Mucosa of stomach (tissue), 1 donor: Measurements from ENCODE around the gene GNB1L.

Experiments used
- H3K27me3 ChIP-seq: one replicate; pipeline ENCODE4 v1.7.0; 2013; ENCODE audit warnings: mild to moderate bottlenecking, low read length; ENCODE audit not compliant: control insufficient read depth, insufficient read depth
- H3K36me3 ChIP-seq: one replicate; pipeline ENCODE4 v1.7.0; 2013; ENCODE audit warnings: low read length; ENCODE audit not compliant: control insufficient read depth, insufficient read depth
- H3K4me1 ChIP-seq: one replicate; pipeline ENCODE4 v1.7.0; 2013; ENCODE audit warnings: mild to moderate bottlenecking, low read length; ENCODE audit not compliant: control insufficient read depth, insufficient read depth
- H3K4me3 ChIP-seq: one replicate; pipeline ENCODE4 v1.7.0; 2013; ENCODE audit warnings: low read length
- H3K9ac ChIP-seq: one replicate; pipeline ENCODE4 v1.7.0; 2013; ENCODE audit warnings: mild to moderate bottlenecking, low read length, moderate library complexity
- H3K9me3 ChIP-seq: one replicate; pipeline ENCODE4 v1.7.0; 2013; ENCODE audit warnings: mild to moderate bottlenecking, low read length, moderate library complexity; ENCODE audit not compliant: control insufficient read depth
- donor health status: Pancreatic carcinoma.

The GNB1L gene

GRCh38 chr22:19871023-19871844 lies 16.6 kb upstream of the GNB1L start:
- Histone ChIP-seq H3K4me1 (peaks cover 36% of the 10 kb centered on the region), H3K36me3 (no peaks in the 10 kb centered on the region), H3K9me3 (no peaks in the 10 kb centered on the region)

GRCh38 chr22:19870153-19871022 lies 15.7 kb upstream of the GNB1L start:
- no peaks in the 10 kb centered on the region for H3K9me3 ChIP-seq
- H3K4me1 ChIP-seq = peaks cover 36% of the 10 kb centered on the region
- H3K27me3 ChIP-seq = no peaks in the 10 kb centered on the region
- no peak overlapping the region for H3K4me3 ChIP-seq
- H3K9ac ChIP-seq = no peak overlapping the region
- H3K36me3 ChIP-seq = no peaks in the 10 kb centered on the region

More at GRCh38 chr22:19871023-19871844, 16.6 kb upstream of the GNB1L start:
- H3K27me3 ChIP-seq = no peaks in the 10 kb centered on the region
- H3K9ac ChIP-seq = no peak overlapping the region
- no peak overlapping the region for H3K4me3 ChIP-seq

- no peak overlapping the region for H3K9ac ChIP-seq
- H3K4me3 ChIP-seq = no peak overlapping the region
- H3K36me3 ChIP-seq = no peaks in the 10 kb centered on the region
- peaks cover 28% of the 10 kb centered on the region for H3K4me1 ChIP-seq
- H3K27me3 ChIP-seq = no peaks in the 10 kb centered on the region
- no peaks in the 10 kb centered on the region for H3K9me3 ChIP-seq
These were observed 15.0 kb upstream of the GNB1L start for GRCh38 chr22:19869497-19870152.

GRCh38 chr22:19868773-19869471 lies 14.2 kb upstream of the GNB1L start:
- H3K9ac ChIP-seq = no peak overlapping the region
- no peak overlapping the region for H3K4me3 ChIP-seq
- H3K36me3 ChIP-seq = no peaks in the 10 kb centered on the region
- H3K27me3 ChIP-seq = no peaks in the 10 kb centered on the region
- H3K4me1 ChIP-seq = peaks cover 22% of the 10 kb centered on the region
- H3K9me3 ChIP-seq = no peaks in the 10 kb centered on the region

GRCh38 chr22:19868333-19868732 lies 13.7 kb upstream of the GNB1L start:
- H3K36me3 ChIP-seq = no peaks in the 10 kb centered on the region
- no peaks in the 10 kb centered on the region for H3K9me3 ChIP-seq
- no peaks in the 10 kb centered on the region for H3K27me3 ChIP-seq
- H3K4me1 ChIP-seq = peaks cover 16% of the 10 kb centered on the region
- H3K4me3 ChIP-seq = no peak overlapping the region
- no peak overlapping the region for H3K9ac ChIP-seq

- H3K4me1 ChIP-seq = peaks cover 12% of the 10 kb centered on the region
- no peaks in the 10 kb centered on the region for H3K36me3 ChIP-seq
- no peak overlapping the region for H3K9ac ChIP-seq
- H3K27me3 ChIP-seq = no peaks in the 10 kb centered on the region
- H3K9me3 ChIP-seq = no peaks in the 10 kb centered on the region
- H3K4me3 ChIP-seq = no peak overlapping the region
These were observed 12.9 kb upstream of the GNB1L start for GRCh38 chr22:19867617-19868016.

GRCh38 chr22:19866665-19867009 lies 12.0 kb upstream of the GNB1L start:
- no peak overlapping the region for H3K4me3 ChIP-seq
- no peaks in the 10 kb centered on the region for H3K36me3 ChIP-seq
- H3K9me3 ChIP-seq = no peaks in the 10 kb centered on the region
- H3K4me1 ChIP-seq = peaks cover 12% of the 10 kb centered on the region
- H3K27me3 ChIP-seq = no peaks in the 10 kb centered on the region
- no peak overlapping the region for H3K9ac ChIP-seq

GRCh38 chr22:19865141-19865829 lies 10.6 kb upstream of the GNB1L start:
- H3K4me3 ChIP-seq = no peak overlapping the region
- no peaks in the 10 kb centered on the region for H3K9me3 ChIP-seq
- peaks cover 12% of the 10 kb centered on the region for H3K4me1 ChIP-seq
- H3K27me3 ChIP-seq = no peaks in the 10 kb centered on the region
- no peaks in the 10 kb centered on the region for H3K36me3 ChIP-seq
- H3K9ac ChIP-seq = no peak overlapping the region

- H3K9me3 ChIP-seq = no peaks in the 10 kb centered on the region
- no peak overlapping the region for H3K9ac ChIP-seq
- H3K36me3 ChIP-seq = no peaks in the 10 kb centered on the region
- no peak overlapping the region for H3K4me3 ChIP-seq
- peaks cover 7% of the 10 kb centered on the region for H3K4me1 ChIP-seq
- no peaks in the 10 kb centered on the region for H3K27me3 ChIP-seq
These were observed 9.9 kb upstream of the GNB1L start for GRCh38 chr22:19864538-19865106.

- Histone ChIP-seq H3K4me1 (no peaks in the 10 kb centered on the region), H3K36me3 (no peaks in the 10 kb centered on the region), H3K9ac (no peak overlapping the region), H3K9me3 (no peaks in the 10 kb centered on the region), H3K4me3 (no peak overlapping the region), H3K27me3 (no peaks in the 10 kb centered on the region)
These were observed 8.9 kb upstream of the GNB1L start for GRCh38 chr22:19863571-19863970.
